ENCODE measurements around the gene TUT1. TPM values are rescaled to one million over a fixed set of nuclear protein-coding genes. Genes with fewer than 3 reads are reported as not detected.

Gene TUT1
- total RNA-seq, 2 experiments from 2014 or later, result 22.5 to 38.2 TPM

- Histone ChIP-seq H2AFZ (ENCODE audit: low read length) (no peak overlapping the region), H3K4me2 (ENCODE audit: low read length) (no peak overlapping the region), H3K4me3 (ENCODE audit: low read depth, low read length, poor library complexity, severe bottlenecking) (no peak overlapping the region), H3K36me3 (ENCODE audit: insufficient read depth, low read length) (peaks cover 100% of the 10 kb centered on the region), H3K79me2 (ENCODE audit: insufficient read depth, low read depth, low read length) (0 out of 2 replicates have a peak, but pooled peaks cover 7% of the 10 kb centered on the region), H3K4me1 (ENCODE audit: insufficient read depth, low read length, poor library complexity, severe bottlenecking) (peaks cover 33% of the 10 kb centered on the region), H3K27ac (ENCODE audit: low read depth, low read length, poor library complexity, severe bottlenecking) (no peak overlapping the region), H3K9me3 (ENCODE audit: low read length) (no peaks in the 10 kb centered on the region), H3K9me2 (ENCODE audit: insufficient read depth, low read length) (no peaks in the 10 kb centered on the region), H4K20me1 (ENCODE audit: insufficient read depth, low read length) (0 out of 2 replicates have a peak, but pooled peaks cover 4% of the 10 kb centered on the region)
- no peak for DNase-seq (ENCODE audit: low spot score)
- BruUV-seq (replicated peaks), result no TSS peak
- POLR2A ChIA-PET, result interaction anchor here (0.6 kb wide), 1 partner anchor 96 kb away, joined by 10 read pairs; no protein-coding TSS in a partner anchor
- intact Hi-C loops (cut with micrococcal nuclease; ENCODE audit: unreplicated experiment), result no loop called here
- TF ChIP-seq EZH2phosphoT487 (IDR thresholded peaks at IDR 0.05; ENCODE audit: borderline replicate concordance, low read depth, low read length), result no peak
- TF ChIP-seq, protein P1, sequence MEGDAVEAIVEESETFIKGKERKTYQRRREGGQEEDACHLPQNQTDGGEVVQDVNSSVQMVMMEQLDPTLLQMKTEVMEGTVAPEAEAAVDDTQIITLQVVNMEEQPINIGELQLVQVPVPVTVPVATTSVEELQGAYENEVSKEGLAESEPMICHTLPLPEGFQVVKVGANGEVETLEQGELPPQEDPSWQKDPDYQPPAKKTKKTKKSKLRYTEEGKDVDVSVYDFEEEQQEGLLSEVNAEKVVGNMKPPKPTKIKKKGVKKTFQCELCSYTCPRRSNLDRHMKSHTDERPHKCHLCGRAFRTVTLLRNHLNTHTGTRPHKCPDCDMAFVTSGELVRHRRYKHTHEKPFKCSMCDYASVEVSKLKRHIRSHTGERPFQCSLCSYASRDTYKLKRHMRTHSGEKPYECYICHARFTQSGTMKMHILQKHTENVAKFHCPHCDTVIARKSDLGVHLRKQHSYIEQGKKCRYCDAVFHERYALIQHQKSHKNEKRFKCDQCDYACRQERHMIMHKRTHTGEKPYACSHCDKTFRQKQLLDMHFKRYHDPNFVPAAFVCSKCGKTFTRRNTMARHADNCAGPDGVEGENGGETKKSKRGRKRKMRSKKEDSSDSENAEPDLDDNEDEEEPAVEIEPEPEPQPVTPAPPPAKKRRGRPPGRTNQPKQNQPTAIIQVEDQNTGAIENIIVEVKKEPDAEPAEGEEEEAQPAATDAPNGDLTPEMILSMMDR (conservative IDR thresholded peaks at IDR 0.05; ENCODE audit: low read length), result no peak
- CTCF ChIA-PET (ENCODE audit: unreplicated experiment), result no interaction called here
These were observed 32.1 kb downstream of the TUT1 start for GRCh38 chr11:62559204-62559603.

DNA sequence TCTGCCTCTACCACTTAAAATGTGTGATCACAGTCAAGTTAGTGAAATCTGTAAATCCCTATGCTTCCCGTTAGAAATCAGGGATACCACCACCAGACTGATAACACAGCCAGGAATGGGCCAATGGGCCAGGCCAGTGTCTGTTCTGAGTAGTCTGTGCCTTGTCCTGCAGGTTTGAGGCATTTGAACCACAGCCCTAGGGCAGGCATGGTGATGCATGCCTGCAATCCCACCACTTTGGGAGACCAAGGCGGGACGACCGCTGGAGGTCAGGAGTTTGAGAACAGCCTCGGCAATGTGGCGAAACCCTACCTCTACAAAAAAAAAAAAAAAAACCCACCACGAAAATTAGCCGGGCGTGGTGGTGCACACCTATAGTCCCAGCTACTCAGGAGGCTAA lies 32.7 kb downstream of the TUT1 start:
- POLR2A ChIA-PET, result interaction anchor here (0.6 to 1.7 kb wide), 2 partner anchors 8 to 96 kb away, joined by 10 to 11 read pairs; no protein-coding TSS in a partner anchor
- H3K4me2 ChIP-seq (ENCODE audit: low read length), result no peak overlapping the region
- H3K36me3 ChIP-seq (ENCODE audit: insufficient read depth, low read length), result peaks cover 100% of the 10 kb centered on the region
- no peak overlapping the region for H3K27ac ChIP-seq (ENCODE audit: low read depth, low read length, poor library complexity, severe bottlenecking)
- 0 out of 2 replicates have a peak, but pooled peaks cover 3% of the 10 kb centered on the region for H4K20me1 ChIP-seq (ENCODE audit: insufficient read depth, low read length)
- no peak for DNase-seq (ENCODE audit: low spot score)
- intact Hi-C loops (cut with micrococcal nuclease; ENCODE audit: unreplicated experiment), result no loop called here
- no peaks in the 10 kb centered on the region for H3K9me3 ChIP-seq (ENCODE audit: low read length)
- CTCF ChIA-PET (ENCODE audit: unreplicated experiment), result no interaction called here
- H3K79me2 ChIP-seq (ENCODE audit: insufficient read depth, low read depth, low read length), result 0 out of 2 replicates have a peak, but pooled peaks cover 4% of the 10 kb centered on the region
- no TSS peak for BruUV-seq (replicated peaks)
- H3K4me3 ChIP-seq (ENCODE audit: low read depth, low read length, poor library complexity, severe bottlenecking), result no peak overlapping the region
- H2AFZ ChIP-seq (ENCODE audit: low read length), result no peak overlapping the region
- H3K4me1 ChIP-seq (ENCODE audit: insufficient read depth, low read length, poor library complexity, severe bottlenecking), result peaks cover 33% of the 10 kb centered on the region
- no peaks in the 10 kb centered on the region for H3K9me2 ChIP-seq (ENCODE audit: insufficient read depth, low read length)
- TF ChIP-seq, protein P1 (conservative IDR thresholded peaks at IDR 0.05; ENCODE audit: low read length), result no peak

GRCh38 chr11:62556875-62557631 lies 34.3 kb downstream of the TUT1 start:
- Histone ChIP-seq H3K4me1 (ENCODE audit: insufficient read depth, low read length, poor library complexity, severe bottlenecking) (peaks cover 36% of the 10 kb centered on the region), H3K4me3 (ENCODE audit: low read depth, low read length, poor library complexity, severe bottlenecking) (no peak overlapping the region), H3K4me2 (ENCODE audit: low read length) (peak overlapping the region; percentile 38; the same call in 1 of the 2 replicates), H2AFZ (ENCODE audit: low read length) (no peak overlapping the region), H3K36me3 (ENCODE audit: insufficient read depth, low read length) (peaks cover 86% of the 10 kb centered on the region), H3K79me2 (ENCODE audit: insufficient read depth, low read depth, low read length) (no peaks in the 10 kb centered on the region), H4K20me1 (ENCODE audit: insufficient read depth, low read length) (no peaks in the 10 kb centered on the region), H3K9me2 (ENCODE audit: insufficient read depth, low read length) (no peaks in the 10 kb centered on the region), H3K9me3 (ENCODE audit: low read length) (no peaks in the 10 kb centered on the region), H3K27ac (ENCODE audit: low read depth, low read length, poor library complexity, severe bottlenecking) (peak overlapping the region; percentile 48)
- ChIA-PET CTCF (ENCODE audit: unreplicated experiment) (interaction anchor here (0.8 to 1.8 kb wide), 3 partner anchors 15 to 133 kb away, joined by 3 to 9 read pairs (median 3); no protein-coding TSS in a partner anchor), POLR2A (interaction anchor here (0.5 to 1.7 kb wide), 9 partner anchors 10 to 1192 kb away, joined by 3 to 11 read pairs (median 4); partner anchors contain the start of genes C11orf98, CSKMT, EEF1G and TUT1)
- BruUV-seq (replicated peaks), result no TSS peak
- no peak for DNase-seq (ENCODE audit: low spot score)
- no peak for TF ChIP-seq EZH2phosphoT487 (IDR thresholded peaks at IDR 0.05; ENCODE audit: borderline replicate concordance, low read depth, low read length)
- TF ChIP-seq, protein P1 (conservative IDR thresholded peaks at IDR 0.05; ENCODE audit: low read length), result no peak
- intact Hi-C loops (cut with micrococcal nuclease; ENCODE audit: unreplicated experiment), result no loop called here

Data from OCI-LY7 (cell line).